Neural progenitor cell (in vitro differentiated cells): ENCODE measurements around the gene USP2. TPM values are rescaled to one million over a fixed set of nuclear protein-coding genes. Genes with fewer than 3 reads are reported as not detected.

Experiments
- DNase-seq: peaks from one replicate; pipeline ENCODE4 v3.0.0-alpha.2; 2016; ENCODE audit warnings: low spot score
- H2AFZ ChIP-seq: fragments of 200-600 bp; sonication (generic); replicated peaks from 2 replicates; pipeline ENCODE4 v1.6.1; 2016; ENCODE audit warnings: antibody characterized with exemption
- H3F3A ChIP-seq: fragments of 200-600 bp; sonication (generic); 2 replicates; pipeline ENCODE4 v1.6.1; 2016; ENCODE audit warnings: antibody characterized with exemption, low read depth
- H3K27ac ChIP-seq: fragments of 200-600 bp; sonication (generic); 2 replicates; pipeline ENCODE4 v1.5.1; 2016; ENCODE audit warnings: mild to moderate bottlenecking
- H3K27me3 ChIP-seq: fragments of 200-600 bp; sonication (generic); 2 replicates; pipeline ENCODE4 v1.6.1; 2016; ENCODE audit warnings: mild to moderate bottlenecking, moderate library complexity
- H3K36me3 ChIP-seq: fragments of 200-600 bp; sonication (generic); 2 replicates; pipeline ENCODE4 v1.5.1; 2016
- H3K4me1 ChIP-seq: fragments of 200-600 bp; sonication (generic); 2 replicates; pipeline ENCODE4 v1.6.1; 2016; ENCODE audit warnings: mixed run types
- H3K4me2 ChIP-seq: fragments of 200-600 bp; sonication (generic); 2 replicates; pipeline ENCODE4 v1.6.1; 2016
- H3K4me3 ChIP-seq: fragments of 200-600 bp; sonication (generic); 2 replicates; pipeline ENCODE4 v1.5.1; 2016
- H3K79me2 ChIP-seq: fragments of 200-600 bp; sonication (generic); 2 replicates; pipeline ENCODE4 v1.6.1; 2016; ENCODE audit warnings: low read depth
- H3K9ac ChIP-seq: fragments of 200-600 bp; sonication (generic); 2 replicates; pipeline ENCODE4 v1.6.1; 2016
- H3K9me3 ChIP-seq: fragments of 200-600 bp; sonication (generic); 2 replicates; pipeline ENCODE4 v1.5.1; 2016; ENCODE audit warnings: low read depth
- H4K20me1 ChIP-seq: fragments of 200-600 bp; sonication (generic); 2 replicates; pipeline ENCODE4 v1.6.1; 2016; ENCODE audit warnings: low read depth
- H3K27ac Mint-ChIP-seq: 3 replicates; pipeline ENCODE4 v1.8.0; 2021; ENCODE audit warnings: mixed read lengths
- H3K27me3 Mint-ChIP-seq: 2 replicates; pipeline ENCODE4 v1.8.0; 2022; ENCODE audit warnings: low read depth, mild to moderate bottlenecking, inconsistent platforms, moderate library complexity, mixed read lengths; ENCODE audit not compliant: insufficient read depth
- H3K36me3 Mint-ChIP-seq: 3 replicates; pipeline ENCODE4 v1.8.0; 2021; ENCODE audit warnings: mixed read lengths
- H3K4me1 Mint-ChIP-seq: 3 replicates; pipeline ENCODE4 v1.8.0; 2021; ENCODE audit warnings: mixed read lengths
- H3K4me3 Mint-ChIP-seq: 3 replicates; pipeline ENCODE4 v1.8.0; 2021; ENCODE audit warnings: mild to moderate bottlenecking, moderate library complexity, mixed read lengths
- H3K9me3 Mint-ChIP-seq: 3 replicates; pipeline ENCODE4 v1.8.0; 2020; ENCODE audit warnings: mixed read lengths
- CTCF ChIP-seq: fragments of 200-600 bp; sonication (generic); IDR thresholded peaks from 2 replicates; pipeline ENCODE4 v1.5.1; 2017; ENCODE audit warnings: antibody characterized with exemption, mild to moderate bottlenecking
- EZH2 ChIP-seq: fragments of 200-600 bp; sonication (generic); IDR thresholded peaks from 2 replicates; pipeline ENCODE4 v1.6.1; 2017; ENCODE audit warnings: antibody characterized with exemption, mild to moderate bottlenecking, moderate library complexity
- EZH2phosphoT487 ChIP-seq: fragments of 200-600 bp; sonication (generic); IDR thresholded peaks from 2 replicates; pipeline ENCODE4 v1.6.1; 2017; ENCODE audit warnings: antibody characterized with exemption
- total RNA-seq: library from RNA; depleted of rRNA; stranded (reverse); fragments of >200 nt; gene quantifications from 2 replicates; pipeline ENCODE4 v1.2.3, GENCODE V29; 2015; ENCODE audit warnings: low replicate concordance

Gene USP2
- total RNA-seq, 1 donor from 2014 or later, result 2.6 TPM

- no peaks in the 10 kb centered on the region for H3K79me2 ChIP-seq
- no peak for DNase-seq
- H3K27me3 ChIP-seq, result peaks cover 14% of the 10 kb centered on the region
- TF ChIP-seq EZH2phosphoT487 (no peak), EZH2 (no peak)
- no peaks in the 10 kb centered on the region for H4K20me1 ChIP-seq
- peaks cover 13% of the 10 kb centered on the region for H3K4me1 ChIP-seq
- H3K4me3 ChIP-seq, result no peak overlapping the region
- Mint-ChIP-seq H3K4me3 (no peak overlapping the region), H3K4me1 (peaks cover 34% of the 10 kb centered on the region), H3K9me3 (peaks cover 3% of the 10 kb centered on the region), H3K27ac (peak overlapping the region; percentile 81), H3K27me3 (peaks cover 17% of the 10 kb centered on the region), H3K36me3 (no peaks in the 10 kb centered on the region)
- peaks cover 12% of the 10 kb centered on the region for H3F3A ChIP-seq
- H3K9me3 ChIP-seq, result no peaks in the 10 kb centered on the region
- no peak overlapping the region for H3K9ac ChIP-seq
- H2AFZ ChIP-seq, result no peak overlapping the region
- no peak overlapping the region for H3K27ac ChIP-seq
- no peaks in the 10 kb centered on the region for H3K36me3 ChIP-seq
- H3K4me2 ChIP-seq, result no peak overlapping the region
Measured at GRCh38 chr11:119347242-119347641, 34.2 kb downstream of the USP2 start.

- Mint-ChIP-seq H3K4me1 (peaks cover 32% of the 10 kb centered on the region), H3K27me3 (peaks cover 17% of the 10 kb centered on the region), H3K27ac (peak within 1 kb of the TSS; percentile 81), H3K36me3 (no peaks in the 10 kb centered on the region), H3K9me3 (peaks cover 3% of the 10 kb centered on the region), H3K4me3 (no peak within 1 kb of the TSS)
- Histone ChIP-seq H3K9me3 (no peaks in the 10 kb centered on the region), H3K9ac (no peak within 1 kb of the TSS), H3K79me2 (no peaks in the 10 kb centered on the region), H3K4me2 (peak within 1 kb of the TSS; percentile 38), H3K4me1 (peaks cover 15% of the 10 kb centered on the region), H3K27me3 (peaks cover 20% of the 10 kb centered on the region), H3K4me3 (no peak within 1 kb of the TSS), H2AFZ (no peak within 1 kb of the TSS), H3F3A (peaks cover 12% of the 10 kb centered on the region), H3K36me3 (no peaks in the 10 kb centered on the region), H4K20me1 (no peaks in the 10 kb centered on the region), H3K27ac (no peak within 1 kb of the TSS)
- no peak for DNase-seq
- no peak for TF ChIP-seq CTCF
- no peak for TF ChIP-seq EZH2phosphoT487
- no peak for TF ChIP-seq EZH2
Measured at GRCh38 chr11:119346605-119347004, 34.9 kb downstream of the USP2 start, which contains the start of gene MFRP. MFRP (minus strand) TSS chr11:119346705; CDS start chr11:119346513, 192 bp downstream.

- peaks cover 20% of the 10 kb centered on the region for H3K27me3 Mint-ChIP-seq
- no peak overlapping the region for H3K4me3 Mint-ChIP-seq
- peaks cover 15% of the 10 kb centered on the region for H3F3A ChIP-seq
Measured at GRCh38 chr11:119345685-119346084, 35.8 kb downstream of the USP2 start.

More at GRCh38 chr11:119345685-119346084, 35.8 kb downstream of the USP2 start:
- no peaks in the 10 kb centered on the region for H4K20me1 ChIP-seq
- peaks cover 30% of the 10 kb centered on the region for H3K4me1 Mint-ChIP-seq
- no peaks in the 10 kb centered on the region for H3K9me3 ChIP-seq
- H3K27ac Mint-ChIP-seq, result no peak overlapping the region
- H3K9me3 Mint-ChIP-seq, result peaks cover 3% of the 10 kb centered on the region
- no peak overlapping the region for H3K9ac ChIP-seq
- no peak overlapping the region for H3K4me3 ChIP-seq
- no peaks in the 10 kb centered on the region for H3K36me3 Mint-ChIP-seq
- DNase-seq, result no peak
- no peak for TF ChIP-seq CTCF
- no peak for TF ChIP-seq EZH2
- TF ChIP-seq EZH2phosphoT487, result no peak
- no peak overlapping the region for H3K27ac ChIP-seq
- no peak overlapping the region for H3K4me2 ChIP-seq
- peaks cover 23% of the 10 kb centered on the region for H3K4me1 ChIP-seq
- H2AFZ ChIP-seq, result no peak overlapping the region
- peaks cover 30% of the 10 kb centered on the region for H3K27me3 ChIP-seq
- no peaks in the 10 kb centered on the region for H3K79me2 ChIP-seq
- H3K36me3 ChIP-seq, result no peaks in the 10 kb centered on the region
